ENCODE results near the gene P3H2.

Gene P3H2

GRCh38 chr3:189995129-189995528 is 125.6 kb downstream of the P3H2 start:
- Histone ChIP-seq H3K27ac (ENCODE audit: low read depth, low read length) (no peak overlapping the region), H3K4me1 (ENCODE audit: control insufficient read depth, insufficient read depth, low read length, unreplicated experiment) (peaks cover 12% of the 10 kb centered on the region), H3K27me3 (ENCODE audit: insufficient read depth, low read length) (no peaks in the 10 kb centered on the region), H3K4me3 (ENCODE audit: low read depth, low read length) (no peak overlapping the region), H3K79me2 (ENCODE audit: control insufficient read depth, insufficient read depth, low read length, unreplicated experiment) (peaks cover 8% of the 10 kb centered on the region), H2AFZ (ENCODE audit: low read length, unreplicated experiment) (no peak overlapping the region), H3K36me3 (ENCODE audit: insufficient read depth, low read length) (no peaks in the 10 kb centered on the region)

GRCh38 chr3:189990826-189991225 is 129.9 kb downstream of the P3H2 start:
- no peaks in the 10 kb centered on the region for H3K27me3 ChIP-seq (ENCODE audit: insufficient read depth, low read length)
- H3K4me3 ChIP-seq (ENCODE audit: low read depth, low read length) = no peak overlapping the region
- H3K4me1 ChIP-seq (ENCODE audit: control insufficient read depth, insufficient read depth, low read length, unreplicated experiment) = peaks cover 11% of the 10 kb centered on the region
- H2AFZ ChIP-seq (ENCODE audit: low read length, unreplicated experiment) = no peak overlapping the region
- H3K79me2 ChIP-seq (ENCODE audit: control insufficient read depth, insufficient read depth, low read length, unreplicated experiment) = no peaks in the 10 kb centered on the region
- peaks cover 4% of the 10 kb centered on the region for H3K36me3 ChIP-seq (ENCODE audit: insufficient read depth, low read length)
- no peak overlapping the region for H3K27ac ChIP-seq (ENCODE audit: low read depth, low read length)

GRCh38 chr3:189988854-189989253 is 131.8 kb downstream of the P3H2 start:
- Histone ChIP-seq H3K27me3 (ENCODE audit: insufficient read depth, low read length) (no peaks in the 10 kb centered on the region), H3K79me2 (ENCODE audit: control insufficient read depth, insufficient read depth, low read length, unreplicated experiment) (no peaks in the 10 kb centered on the region), H3K4me3 (ENCODE audit: low read depth, low read length) (no peak overlapping the region), H3K4me1 (ENCODE audit: control insufficient read depth, insufficient read depth, low read length, unreplicated experiment) (peaks cover 14% of the 10 kb centered on the region), H3K27ac (ENCODE audit: low read depth, low read length) (no peak overlapping the region), H2AFZ (ENCODE audit: low read length, unreplicated experiment) (no peak overlapping the region), H3K36me3 (ENCODE audit: insufficient read depth, low read length) (peaks cover 4% of the 10 kb centered on the region)

- Histone ChIP-seq H3K36me3 (ENCODE audit: insufficient read depth, low read length) (peaks cover 4% of the 10 kb centered on the region), H2AFZ (ENCODE audit: low read length, unreplicated experiment) (no peak overlapping the region), H3K27me3 (ENCODE audit: insufficient read depth, low read length) (no peaks in the 10 kb centered on the region), H3K4me3 (ENCODE audit: low read depth, low read length) (no peak overlapping the region), H3K27ac (ENCODE audit: low read depth, low read length) (no peak overlapping the region), H3K79me2 (ENCODE audit: control insufficient read depth, insufficient read depth, low read length, unreplicated experiment) (no peaks in the 10 kb centered on the region), H3K4me1 (ENCODE audit: control insufficient read depth, insufficient read depth, low read length, unreplicated experiment) (peaks cover 14% of the 10 kb centered on the region)
Measured at GRCh38 chr3:189988322-189988721, 132.4 kb downstream of the P3H2 start.

GRCh38 chr3:189985948-189986347 is 134.7 kb downstream of the P3H2 start:
- Histone ChIP-seq H3K79me2 (ENCODE audit: control insufficient read depth, insufficient read depth, low read length, unreplicated experiment) (no peaks in the 10 kb centered on the region), H3K36me3 (ENCODE audit: insufficient read depth, low read length) (peaks cover 9% of the 10 kb centered on the region), H2AFZ (ENCODE audit: low read length, unreplicated experiment) (no peak overlapping the region), H3K4me3 (ENCODE audit: low read depth, low read length) (no peak overlapping the region), H3K27ac (ENCODE audit: low read depth, low read length) (no peak overlapping the region), H3K27me3 (ENCODE audit: insufficient read depth, low read length) (no peaks in the 10 kb centered on the region), H3K4me1 (ENCODE audit: control insufficient read depth, insufficient read depth, low read length, unreplicated experiment) (peaks cover 38% of the 10 kb centered on the region)

GRCh38 chr3:189983612-189984011 is 137.1 kb downstream of the P3H2 start:
- Histone ChIP-seq H3K36me3 (ENCODE audit: insufficient read depth, low read length) (peaks cover 6% of the 10 kb centered on the region), H3K4me1 (ENCODE audit: control insufficient read depth, insufficient read depth, low read length, unreplicated experiment) (peaks cover 38% of the 10 kb centered on the region), H3K4me3 (ENCODE audit: low read depth, low read length) (no peak overlapping the region), H3K27ac (ENCODE audit: low read depth, low read length) (no peak overlapping the region), H3K27me3 (ENCODE audit: insufficient read depth, low read length) (no peaks in the 10 kb centered on the region), H2AFZ (ENCODE audit: low read length, unreplicated experiment) (no peak overlapping the region), H3K79me2 (ENCODE audit: control insufficient read depth, insufficient read depth, low read length, unreplicated experiment) (no peaks in the 10 kb centered on the region)

GRCh38 chr3:189982321-189982945 is 138.3 kb downstream of the P3H2 start:
- peaks cover 31% of the 10 kb centered on the region for H3K4me1 ChIP-seq (ENCODE audit: control insufficient read depth, insufficient read depth, low read length, unreplicated experiment)
- H2AFZ ChIP-seq (ENCODE audit: low read length, unreplicated experiment) = no peak overlapping the region
- H3K27ac ChIP-seq (ENCODE audit: low read depth, low read length) = peak overlapping the region; percentile 45; the same call in 1 of the 2 replicates
- peaks cover 5% of the 10 kb centered on the region for H3K36me3 ChIP-seq (ENCODE audit: insufficient read depth, low read length)
- H3K27me3 ChIP-seq (ENCODE audit: insufficient read depth, low read length) = no peaks in the 10 kb centered on the region
- no peaks in the 10 kb centered on the region for H3K79me2 ChIP-seq (ENCODE audit: control insufficient read depth, insufficient read depth, low read length, unreplicated experiment)
- H3K4me3 ChIP-seq (ENCODE audit: low read depth, low read length) = no peak overlapping the region

GRCh38 chr3:189981668-189982067 is 139.0 kb downstream of the P3H2 start:
- Histone ChIP-seq H3K4me3 (ENCODE audit: low read depth, low read length) (no peak overlapping the region), H3K36me3 (ENCODE audit: insufficient read depth, low read length) (peaks cover 9% of the 10 kb centered on the region; the same call in 1 of the 2 replicates), H3K4me1 (ENCODE audit: control insufficient read depth, insufficient read depth, low read length, unreplicated experiment) (peaks cover 31% of the 10 kb centered on the region), H3K27ac (ENCODE audit: low read depth, low read length) (peak overlapping the region; percentile 45), H3K27me3 (ENCODE audit: insufficient read depth, low read length) (no peaks in the 10 kb centered on the region), H3K79me2 (ENCODE audit: control insufficient read depth, insufficient read depth, low read length, unreplicated experiment) (no peaks in the 10 kb centered on the region), H2AFZ (ENCODE audit: low read length, unreplicated experiment) (no peak overlapping the region)

- Histone ChIP-seq H3K27ac (ENCODE audit: low read depth, low read length) (no peak overlapping the region), H3K36me3 (ENCODE audit: insufficient read depth, low read length) (0 out of 2 replicates have a peak, but pooled peaks cover 15% of the 10 kb centered on the region), H3K4me3 (ENCODE audit: low read depth, low read length) (no peak overlapping the region), H3K4me1 (ENCODE audit: control insufficient read depth, insufficient read depth, low read length, unreplicated experiment) (peaks cover 33% of the 10 kb centered on the region), H3K79me2 (ENCODE audit: control insufficient read depth, insufficient read depth, low read length, unreplicated experiment) (no peaks in the 10 kb centered on the region), H2AFZ (ENCODE audit: low read length, unreplicated experiment) (no peak overlapping the region), H3K27me3 (ENCODE audit: insufficient read depth, low read length) (no peaks in the 10 kb centered on the region)
Measured at GRCh38 chr3:189978753-189979152, 141.9 kb downstream of the P3H2 start.

GRCh38 chr3:189977174-189977573 is 143.5 kb downstream of the P3H2 start:
- Histone ChIP-seq H3K4me1 (ENCODE audit: control insufficient read depth, insufficient read depth, low read length, unreplicated experiment) (peaks cover 22% of the 10 kb centered on the region), H2AFZ (ENCODE audit: low read length, unreplicated experiment) (no peak overlapping the region), H3K36me3 (ENCODE audit: insufficient read depth, low read length) (peaks cover 17% of the 10 kb centered on the region; the same call in 1 of the 2 replicates), H3K79me2 (ENCODE audit: control insufficient read depth, insufficient read depth, low read length, unreplicated experiment) (no peaks in the 10 kb centered on the region), H3K4me3 (ENCODE audit: low read depth, low read length) (no peak overlapping the region), H3K27me3 (ENCODE audit: insufficient read depth, low read length) (no peaks in the 10 kb centered on the region), H3K27ac (ENCODE audit: low read depth, low read length) (no peak overlapping the region)

GRCh38 chr3:189975391-189975990 is 145.2 kb downstream of the P3H2 start:
- peak overlapping the region; percentile 51 for H3K27ac ChIP-seq (ENCODE audit: low read depth, low read length)

More at GRCh38 chr3:189975391-189975990, 145.2 kb downstream of the P3H2 start:
- no peaks in the 10 kb centered on the region for H3K27me3 ChIP-seq (ENCODE audit: insufficient read depth, low read length)
- no peaks in the 10 kb centered on the region for H3K79me2 ChIP-seq (ENCODE audit: control insufficient read depth, insufficient read depth, low read length, unreplicated experiment)
- H3K4me3 ChIP-seq (ENCODE audit: low read depth, low read length) = no peak overlapping the region
- no peak overlapping the region for H2AFZ ChIP-seq (ENCODE audit: low read length, unreplicated experiment)
- H3K36me3 ChIP-seq (ENCODE audit: insufficient read depth, low read length) = peaks cover 20% of the 10 kb centered on the region
- H3K4me1 ChIP-seq (ENCODE audit: control insufficient read depth, insufficient read depth, low read length, unreplicated experiment) = peaks cover 9% of the 10 kb centered on the region

Data from ACC112 (cell line).